Suprapubic skin (tissue), 4 donors: Measurements from ENCODE around the gene ZNF211.

Source experiments
- POLR2A ChIP-seq, 2 donors: fragments of 450-650 bp; IDR thresholded peaks; one replicate each; pipeline ENCODE4 v1.6.1; 2017; ENCODE audit warnings: antibody characterized with exemption in 2 of 2, mild to moderate bottlenecking in 2 of 2, moderate library complexity in 2 of 2
- POLR2AphosphoS5 ChIP-seq, 3 donors: sonication (generic); formaldehyde crosslinking; IDR thresholded peaks; one replicate each; pipeline ENCODE4 v1.6.1; 2017; ENCODE audit warnings: antibody characterized with exemption in 3 of 3
- TF ChIP-seq, protein P1 (sequence below), 2 donors: fragments of 200-600 bp in 1 of 2; fragments of 450-650 bp in 1 of 2; sonication (generic) in 1 of 2; IDR thresholded peaks; one replicate each; pipeline ENCODE4 v1.5.1; 2016 to 2019; ENCODE audit warnings: antibody characterized with exemption in 2 of 2, mild to moderate bottlenecking in 1 of 2, moderate library complexity in 1 of 2

- TF ChIP-seq, protein P1, sequence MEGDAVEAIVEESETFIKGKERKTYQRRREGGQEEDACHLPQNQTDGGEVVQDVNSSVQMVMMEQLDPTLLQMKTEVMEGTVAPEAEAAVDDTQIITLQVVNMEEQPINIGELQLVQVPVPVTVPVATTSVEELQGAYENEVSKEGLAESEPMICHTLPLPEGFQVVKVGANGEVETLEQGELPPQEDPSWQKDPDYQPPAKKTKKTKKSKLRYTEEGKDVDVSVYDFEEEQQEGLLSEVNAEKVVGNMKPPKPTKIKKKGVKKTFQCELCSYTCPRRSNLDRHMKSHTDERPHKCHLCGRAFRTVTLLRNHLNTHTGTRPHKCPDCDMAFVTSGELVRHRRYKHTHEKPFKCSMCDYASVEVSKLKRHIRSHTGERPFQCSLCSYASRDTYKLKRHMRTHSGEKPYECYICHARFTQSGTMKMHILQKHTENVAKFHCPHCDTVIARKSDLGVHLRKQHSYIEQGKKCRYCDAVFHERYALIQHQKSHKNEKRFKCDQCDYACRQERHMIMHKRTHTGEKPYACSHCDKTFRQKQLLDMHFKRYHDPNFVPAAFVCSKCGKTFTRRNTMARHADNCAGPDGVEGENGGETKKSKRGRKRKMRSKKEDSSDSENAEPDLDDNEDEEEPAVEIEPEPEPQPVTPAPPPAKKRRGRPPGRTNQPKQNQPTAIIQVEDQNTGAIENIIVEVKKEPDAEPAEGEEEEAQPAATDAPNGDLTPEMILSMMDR (IDR thresholded peaks at IDR 0.05), result no peak
- TF ChIP-seq POLR2A (IDR thresholded peaks at IDR 0.05), result no peak
- no peak for TF ChIP-seq POLR2AphosphoS5 (IDR thresholded peaks at IDR 0.05)
Observed at GRCh38 chr19:57648331-57649003, 15.5 kb downstream of the ZNF211 start.
